Measurements from ENCODE around the gene MANSC4.

DNA sequence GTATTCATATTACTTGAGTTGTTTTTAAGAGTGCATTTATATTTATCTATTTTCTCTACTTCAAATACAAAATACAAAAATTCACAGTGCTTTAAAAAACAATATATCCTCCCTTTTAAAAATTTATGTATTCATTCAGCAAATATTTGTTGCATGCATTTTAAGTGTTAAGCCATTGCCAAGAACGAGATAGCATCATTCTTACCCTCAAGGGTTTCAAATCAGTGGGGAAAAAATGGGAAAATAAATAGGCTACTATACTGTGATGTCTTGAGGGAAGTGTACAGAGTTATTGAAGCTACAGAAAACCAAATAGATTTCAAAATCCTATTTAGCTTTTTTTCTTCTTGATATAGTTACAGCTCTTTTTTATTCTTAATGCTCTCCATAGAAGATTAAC, 46.2 kb downstream of the MANSC4 start:
- TF ChIP-seq POLR2AphosphoS5 (IDR thresholded peaks at IDR 0.05) = no peak
- TF ChIP-seq, protein P1, sequence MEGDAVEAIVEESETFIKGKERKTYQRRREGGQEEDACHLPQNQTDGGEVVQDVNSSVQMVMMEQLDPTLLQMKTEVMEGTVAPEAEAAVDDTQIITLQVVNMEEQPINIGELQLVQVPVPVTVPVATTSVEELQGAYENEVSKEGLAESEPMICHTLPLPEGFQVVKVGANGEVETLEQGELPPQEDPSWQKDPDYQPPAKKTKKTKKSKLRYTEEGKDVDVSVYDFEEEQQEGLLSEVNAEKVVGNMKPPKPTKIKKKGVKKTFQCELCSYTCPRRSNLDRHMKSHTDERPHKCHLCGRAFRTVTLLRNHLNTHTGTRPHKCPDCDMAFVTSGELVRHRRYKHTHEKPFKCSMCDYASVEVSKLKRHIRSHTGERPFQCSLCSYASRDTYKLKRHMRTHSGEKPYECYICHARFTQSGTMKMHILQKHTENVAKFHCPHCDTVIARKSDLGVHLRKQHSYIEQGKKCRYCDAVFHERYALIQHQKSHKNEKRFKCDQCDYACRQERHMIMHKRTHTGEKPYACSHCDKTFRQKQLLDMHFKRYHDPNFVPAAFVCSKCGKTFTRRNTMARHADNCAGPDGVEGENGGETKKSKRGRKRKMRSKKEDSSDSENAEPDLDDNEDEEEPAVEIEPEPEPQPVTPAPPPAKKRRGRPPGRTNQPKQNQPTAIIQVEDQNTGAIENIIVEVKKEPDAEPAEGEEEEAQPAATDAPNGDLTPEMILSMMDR (IDR thresholded peaks at IDR 0.05) = no peak
